Kidney epithelial cell (primary cell): ENCODE measurements around the gene PPAN. TPM values are rescaled to one million over a fixed set of nuclear protein-coding genes. Genes with fewer than 3 reads are reported as not detected.

ENCODE experiments used
- DNase-seq: peaks from one replicate; pipeline ENCODE4 v3.0.0-alpha.2; 2010; ENCODE audit warnings: low read depth
- H3K27me3 ChIP-seq: 2 replicates; pipeline ENCODE4 v1.6.0; 2011; ENCODE audit warnings: low read length; ENCODE audit not compliant: control insufficient read depth, insufficient read depth
- H3K36me3 ChIP-seq: 2 replicates; pipeline ENCODE4 v1.5.1; 2011; ENCODE audit warnings: low read length; ENCODE audit not compliant: control insufficient read depth, insufficient read depth
- H3K4me3 ChIP-seq: 2 replicates; pipeline ENCODE4 v1.5.1; 2011; ENCODE audit warnings: low read depth, mild to moderate bottlenecking, control low read depth, low read length
- CTCF ChIP-seq: IDR thresholded peaks from 2 replicates; pipeline ENCODE4 v1.5.1; 2011; ENCODE audit warnings: mild to moderate bottlenecking, moderate library complexity, low read length, control low read depth, inconsistent platforms; ENCODE audit not compliant: insufficient read depth, poor library complexity, severe bottlenecking
- total RNA-seq: library from RNA; depleted of rRNA; stranded (reverse); fragments of >200 nt; gene quantifications from 2 replicates; pipeline ENCODE4 v1.2.3, GENCODE V29; 2015

Gene PPAN
- total RNA-seq, 1 donor from 2014 or later = 63.4 TPM

GRCh38 chr19:10151521-10151920 lies 45.4 kb downstream of the PPAN start:
- Histone ChIP-seq H3K27me3 (no peaks in the 10 kb centered on the region), H3K4me3 (no peak overlapping the region), H3K36me3 (peaks cover 7% of the 10 kb centered on the region)
- no peak for TF ChIP-seq CTCF
- DNase-seq = no peak

GRCh38 chr19:10152100-10152499 lies 45.9 kb downstream of the PPAN start:
- Histone ChIP-seq H3K36me3 (peaks cover 7% of the 10 kb centered on the region), H3K27me3 (no peaks in the 10 kb centered on the region), H3K4me3 (no peak overlapping the region)
- no peak for TF ChIP-seq CTCF
- no peak for DNase-seq

- no peaks in the 10 kb centered on the region for H3K27me3 ChIP-seq
- no peak for TF ChIP-seq CTCF
- H3K4me3 ChIP-seq = no peak overlapping the region
- peaks cover 5% of the 10 kb centered on the region for H3K36me3 ChIP-seq
- DNase-seq = no peak
Measured at GRCh38 chr19:10155839-10156238, 49.7 kb downstream of the PPAN start.

GRCh38 chr19:10158071-10158470 lies 51.9 kb downstream of the PPAN start:
- no peak for TF ChIP-seq CTCF
- no peak overlapping the region for H3K4me3 ChIP-seq
- H3K36me3 ChIP-seq = peaks cover 5% of the 10 kb centered on the region
- no peak for DNase-seq
- no peaks in the 10 kb centered on the region for H3K27me3 ChIP-seq

GRCh38 chr19:10158485-10158884 lies 52.3 kb downstream of the PPAN start:
- no peak for TF ChIP-seq CTCF
- Histone ChIP-seq H3K27me3 (no peaks in the 10 kb centered on the region), H3K36me3 (peaks cover 5% of the 10 kb centered on the region), H3K4me3 (no peak overlapping the region)
- no peak for DNase-seq

- Histone ChIP-seq H3K4me3 (no peak overlapping the region), H3K36me3 (peaks cover 3% of the 10 kb centered on the region), H3K27me3 (no peaks in the 10 kb centered on the region)
- no peak for TF ChIP-seq CTCF
- no peak for DNase-seq
Measured at GRCh38 chr19:10159610-10160009, 53.4 kb downstream of the PPAN start.
